Measurements from ENCODE around the gene UQCRC1. TPM values are rescaled to one million over a fixed set of nuclear protein-coding genes. Genes with fewer than 3 reads are reported as not detected.

The UQCRC1 gene
- total RNA-seq, 1 donor from 2014 or later: 148 TPM

DNA sequence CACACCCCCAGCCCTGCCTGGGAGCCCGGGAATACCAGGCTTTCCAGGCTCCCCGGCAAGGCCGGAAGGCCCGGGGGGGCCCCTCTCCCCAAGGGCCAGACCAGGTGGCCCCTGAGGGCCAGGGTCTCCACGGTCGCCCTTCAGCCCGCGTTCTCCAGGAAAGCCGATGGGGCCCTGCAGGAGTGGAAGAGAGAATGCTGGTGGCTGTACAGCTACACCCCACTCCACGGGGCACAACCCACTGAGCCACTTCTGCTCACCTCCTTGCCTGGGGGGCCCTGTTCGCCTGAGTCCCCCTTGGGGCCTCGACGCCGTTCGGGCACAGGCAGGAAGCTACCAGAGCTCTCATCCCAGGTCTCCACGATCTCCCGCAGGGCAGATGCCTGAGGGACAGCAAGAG is 34.1 kb downstream of the UQCRC1 start:
- DNase-seq (ENCODE audit: low spot score): no peak

DNA sequence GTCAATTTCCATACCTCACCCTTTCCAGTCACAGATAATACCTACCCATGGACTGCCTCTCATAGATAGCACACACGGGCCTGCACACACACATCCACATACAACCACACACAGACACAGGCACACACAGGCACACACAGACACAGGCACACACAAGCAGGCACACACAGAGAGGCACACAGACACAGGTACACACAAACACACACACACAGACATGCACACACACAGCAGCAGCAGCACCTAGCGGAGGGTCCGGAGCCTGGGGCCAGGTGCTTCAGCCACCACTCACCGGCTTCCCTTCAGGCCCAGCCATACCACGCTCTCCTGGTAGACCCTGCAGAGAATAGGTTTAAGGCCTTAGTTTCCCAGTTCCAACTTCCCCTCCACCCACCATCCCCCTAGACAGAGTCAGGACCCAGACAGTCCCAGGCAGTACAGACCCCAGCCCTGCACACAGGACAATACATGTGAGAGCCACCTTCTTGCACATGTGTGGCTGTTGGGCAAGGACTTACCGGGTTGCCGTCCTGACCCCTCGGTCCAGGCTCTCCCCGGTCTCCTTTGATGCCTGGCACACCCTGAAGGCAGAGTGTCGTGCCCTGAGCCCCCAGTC is 35.4 kb downstream of the UQCRC1 start:
- no peak for DNase-seq (ENCODE audit: low spot score)

DNA sequence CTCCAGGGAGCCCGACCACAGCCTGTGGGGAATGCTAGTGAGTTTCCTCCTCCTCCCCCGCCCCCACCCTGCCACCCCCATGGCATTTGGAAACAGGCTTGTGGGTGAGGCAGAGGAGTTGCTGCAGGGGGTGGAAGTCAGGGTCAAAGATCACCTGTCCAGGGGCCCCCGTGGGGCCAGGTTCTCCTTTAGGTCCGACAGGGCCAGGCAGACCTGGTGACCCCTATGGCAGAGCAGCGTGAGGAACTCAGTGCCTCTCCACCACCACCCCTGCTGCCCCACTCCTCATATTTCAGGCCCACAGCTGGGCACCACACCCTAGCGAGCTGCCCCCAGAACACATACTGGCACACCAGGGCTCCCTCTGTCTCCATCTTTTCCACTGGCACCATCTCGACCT is 36.9 kb downstream of the UQCRC1 start:
- no peak for DNase-seq (ENCODE audit: low spot score)

DNA sequence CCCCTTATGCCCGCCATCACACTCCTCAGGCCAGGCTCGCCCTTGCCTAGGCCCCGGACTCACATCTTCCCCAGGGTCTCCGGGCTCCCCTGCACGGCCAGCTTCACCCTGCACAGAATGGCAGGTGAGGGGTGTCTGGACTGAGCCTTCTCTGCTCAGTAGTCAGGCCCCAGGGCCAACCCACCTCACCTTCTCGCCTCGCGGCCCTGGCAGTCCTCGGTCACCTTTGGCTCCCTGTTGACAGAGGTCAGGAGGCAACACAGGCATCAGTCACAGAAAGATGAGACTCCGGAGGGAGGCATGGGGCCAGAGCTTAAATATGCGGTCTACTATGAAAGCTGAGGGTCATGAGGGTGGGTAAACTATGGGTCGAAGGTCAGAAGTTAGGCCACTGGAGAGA is 37.5 kb downstream of the UQCRC1 start:
- DNase-seq (ENCODE audit: low spot score): no peak

DNA sequence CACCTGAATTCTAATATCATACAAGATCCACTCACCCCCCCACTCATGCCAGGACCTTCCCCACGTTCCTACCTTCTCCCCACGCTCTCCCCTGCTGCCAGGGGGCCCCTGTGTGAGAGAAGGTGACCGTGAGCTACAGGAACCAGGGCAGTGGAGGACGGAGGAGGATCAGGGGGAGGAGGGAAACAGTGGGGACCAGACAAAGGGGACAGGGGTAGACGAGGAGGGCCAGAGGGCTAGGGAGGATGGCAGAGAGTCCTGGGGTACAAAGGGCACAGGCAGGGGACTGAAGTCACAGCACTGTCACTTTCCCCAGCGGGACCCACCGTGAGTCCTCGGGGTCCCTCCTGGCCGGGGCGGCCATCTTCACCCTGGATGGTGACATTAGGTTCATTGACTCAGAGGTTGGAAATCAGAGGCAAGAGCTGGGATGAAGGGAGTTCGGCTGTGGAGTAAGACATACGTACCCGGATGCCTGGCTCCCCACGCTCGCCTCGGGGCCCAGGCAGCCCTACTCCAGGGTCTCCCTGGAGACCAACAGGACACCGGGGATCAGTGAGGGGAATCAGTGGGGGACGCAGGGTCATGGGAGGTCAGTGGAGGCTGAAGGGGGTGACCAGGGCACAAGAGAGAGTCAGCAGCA is 39.5 kb downstream of the UQCRC1 start:
- DNase-seq (ENCODE audit: low spot score): no peak

DNA sequence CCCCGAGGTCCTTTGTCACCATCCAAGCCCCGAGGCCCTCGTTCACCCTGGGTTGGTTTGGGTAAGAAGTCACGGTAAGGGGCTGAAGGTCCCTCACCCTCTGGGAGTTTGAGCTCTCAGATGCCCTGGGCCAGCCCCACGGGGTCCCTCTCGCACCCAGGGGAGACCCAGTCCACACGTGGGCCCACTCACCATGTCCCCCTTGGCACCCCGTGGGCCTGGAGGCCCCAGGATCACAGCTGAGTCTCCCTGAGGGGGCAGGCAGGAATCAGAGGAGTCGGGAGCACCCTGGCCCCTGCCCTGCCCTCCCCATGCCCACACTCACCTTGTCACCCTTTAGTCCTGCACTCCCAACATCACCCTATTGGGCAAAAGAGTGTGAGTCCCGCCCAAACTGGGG is 40.0 kb downstream of the UQCRC1 start:
- no peak for DNase-seq (ENCODE audit: low spot score)

DNA sequence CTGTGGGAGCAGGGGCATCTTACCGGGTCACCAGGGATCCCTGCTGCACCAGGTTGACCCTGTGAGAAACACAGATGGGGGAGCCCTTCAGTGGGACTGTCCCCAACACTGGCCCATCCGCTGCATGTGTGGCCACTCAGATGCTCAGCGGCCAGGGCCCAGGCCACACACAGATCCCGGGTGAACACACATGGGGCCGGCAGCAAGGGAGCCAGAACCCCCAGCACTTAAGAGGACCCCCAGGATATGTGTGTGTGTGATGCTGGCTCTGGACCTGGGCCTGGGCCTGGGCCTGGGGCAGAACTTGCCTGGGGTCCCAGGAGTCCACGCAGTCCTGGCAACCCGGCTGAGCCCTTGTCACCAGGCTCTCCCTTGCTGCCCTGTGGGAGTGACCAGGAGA is 41.0 kb downstream of the UQCRC1 start:
- DNase-seq (ENCODE audit: low spot score): no peak

DNA sequence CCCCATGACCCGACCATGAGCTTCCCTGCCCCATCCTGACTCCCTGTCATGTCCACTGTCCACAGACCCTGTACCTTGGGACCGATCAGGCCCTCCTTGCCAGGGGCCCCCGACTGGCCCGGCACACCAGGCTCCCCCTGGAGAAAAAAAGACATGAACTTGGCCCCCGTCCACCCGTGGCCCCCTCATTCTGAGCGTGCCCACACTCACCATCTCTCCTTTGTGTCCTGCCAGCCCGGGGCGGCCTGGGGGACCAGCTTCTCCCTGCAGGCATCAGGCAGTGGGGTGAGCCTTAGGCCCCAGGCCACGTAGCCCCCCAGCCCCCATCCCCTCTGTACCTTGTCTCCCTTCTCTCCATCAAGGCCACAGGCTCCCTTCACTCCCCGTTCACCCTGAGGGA is 41.9 kb downstream of the UQCRC1 start:
- DNase-seq (ENCODE audit: low spot score): no peak

DNA sequence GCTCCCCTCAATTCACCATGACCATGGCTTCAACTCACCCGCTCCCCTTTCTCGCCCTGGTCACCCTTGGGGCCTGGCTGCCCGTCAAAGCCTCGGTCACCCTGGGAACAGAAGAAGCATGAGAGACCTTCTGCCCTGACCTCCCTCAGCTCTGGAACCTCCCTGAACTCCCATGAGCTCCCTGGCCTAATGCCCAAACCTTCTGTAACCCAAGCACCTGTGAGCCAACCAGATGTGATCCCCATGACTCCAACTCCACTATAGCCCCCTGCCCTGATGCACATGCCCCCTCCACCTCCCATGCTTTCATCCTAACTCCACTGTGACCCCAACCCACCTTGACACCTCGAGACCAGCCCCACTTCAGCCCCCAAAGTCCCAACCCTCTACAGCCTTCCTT is 42.4 kb downstream of the UQCRC1 start:
- no peak for DNase-seq (ENCODE audit: low spot score)

DNA sequence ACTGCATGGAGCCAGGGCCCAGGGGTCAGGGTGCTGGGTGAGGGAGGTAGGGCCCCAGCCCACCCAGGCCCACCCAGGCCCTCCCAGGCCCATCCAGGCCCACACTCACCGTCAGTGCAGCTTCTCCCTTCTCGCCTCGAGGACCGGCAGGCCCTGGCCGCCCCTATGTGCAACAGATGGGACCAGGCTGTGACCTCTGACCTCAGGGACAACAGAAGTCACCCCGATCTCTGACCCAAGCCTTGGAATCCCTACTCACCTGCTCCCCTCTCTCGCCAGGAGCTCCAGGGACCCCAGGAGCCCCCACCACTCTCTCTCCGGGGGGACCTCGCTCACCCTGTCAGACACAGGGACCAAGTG is 43.1 kb downstream of the UQCRC1 start:
- DNase-seq (ENCODE audit: low spot score): no peak

DNA sequence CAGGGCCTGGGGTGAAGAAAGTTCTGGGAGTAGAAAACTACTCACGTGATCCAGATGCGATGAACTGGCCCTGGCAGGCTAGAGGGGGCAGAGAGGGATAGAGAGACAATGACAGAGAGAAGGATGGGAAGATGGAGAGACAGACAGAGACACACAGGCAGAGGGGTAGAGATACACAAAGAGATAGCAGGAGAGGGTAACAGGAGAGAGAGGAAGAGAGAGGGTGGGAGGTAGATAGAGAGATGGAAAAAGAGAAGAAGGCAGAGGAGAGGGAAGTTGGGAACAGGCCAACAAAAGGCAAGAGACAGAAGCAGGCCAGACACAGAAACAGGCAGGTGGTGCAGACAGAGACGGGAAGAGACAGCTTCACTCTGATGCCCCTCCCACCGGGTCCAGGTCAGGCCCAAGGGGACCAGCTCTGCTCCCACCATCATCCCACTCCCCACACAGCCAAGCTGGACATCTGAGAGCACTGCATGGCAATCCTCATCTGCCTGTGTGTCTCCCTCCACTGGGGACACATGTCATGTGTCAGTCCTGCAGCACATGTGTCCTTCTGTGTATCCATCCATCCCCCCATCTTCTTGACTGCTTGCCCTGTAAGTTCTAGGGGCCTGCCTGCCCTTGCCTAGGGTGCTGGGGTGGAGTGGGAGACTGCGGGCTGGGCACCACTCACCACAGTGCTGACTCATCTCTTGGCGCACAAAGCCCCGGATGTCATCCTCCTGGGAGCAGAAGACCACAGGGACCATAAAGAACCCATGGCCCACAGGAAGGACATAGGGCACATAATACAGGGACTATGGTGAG is 43.6 kb downstream of the UQCRC1 start:
- DNase-seq (ENCODE audit: low spot score): no peak

DNA sequence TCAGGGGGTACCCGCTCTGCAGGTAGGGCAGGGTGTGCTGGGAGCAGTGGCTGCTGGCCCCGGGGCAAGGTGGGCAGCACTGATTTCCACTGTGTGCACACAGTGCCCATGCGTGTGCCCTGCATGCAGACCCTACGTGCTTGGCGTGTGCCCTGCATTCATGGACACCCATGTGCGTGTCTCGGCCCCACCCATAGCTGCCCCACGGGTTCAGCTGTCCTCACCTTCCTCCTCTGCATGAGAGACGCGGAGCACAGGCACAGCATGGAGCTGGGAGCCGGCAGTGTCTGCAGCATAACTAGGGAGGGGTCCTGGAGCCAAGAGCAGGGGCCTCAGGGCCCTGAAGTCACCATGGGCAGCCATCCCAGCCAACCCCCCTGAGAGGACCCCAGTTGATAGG is 44.3 kb downstream of the UQCRC1 start:
- DNase-seq (ENCODE audit: low spot score): no peak

DNA sequence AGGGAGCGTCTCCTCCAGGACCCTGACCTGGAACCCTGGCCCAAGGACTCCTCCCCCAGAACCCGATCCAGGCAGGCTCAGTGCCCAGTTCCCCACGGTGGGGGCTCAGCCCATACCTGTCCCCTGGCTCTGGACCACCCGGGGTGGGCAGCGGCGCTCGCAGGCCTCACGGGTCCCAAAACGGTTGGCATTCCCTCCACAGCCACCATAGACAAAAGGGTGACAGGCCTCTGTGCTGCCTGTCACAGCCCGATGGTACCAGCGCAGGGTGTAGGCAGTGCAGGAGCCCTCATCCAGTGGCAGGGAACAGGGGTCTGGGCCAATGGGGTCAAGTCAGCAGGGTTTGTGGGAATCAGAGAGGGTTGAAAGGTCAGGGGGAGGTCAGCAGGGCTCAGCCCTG is 44.8 kb downstream of the UQCRC1 start:
- no peak for DNase-seq (ENCODE audit: low spot score)

DNA sequence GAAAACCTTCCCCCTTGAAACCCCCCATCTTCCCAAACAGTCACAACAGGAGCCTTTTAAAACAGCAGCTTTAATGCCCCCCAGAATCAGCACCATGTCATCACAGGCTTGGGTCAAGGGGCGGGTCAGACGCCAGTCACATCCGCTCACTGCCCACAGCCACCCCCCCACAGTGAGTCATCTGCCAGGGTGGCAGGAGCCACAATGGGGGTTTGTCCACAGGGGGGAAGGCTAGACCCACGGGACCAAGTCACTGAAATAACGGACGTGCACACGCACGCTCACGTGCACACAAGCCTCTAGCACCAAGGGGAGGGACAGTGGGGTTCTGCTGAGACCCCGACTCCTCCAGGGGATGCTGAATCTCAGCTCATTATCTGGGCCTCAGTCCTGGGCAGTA is 45.4 kb downstream of the UQCRC1 start:
- no peak for DNase-seq (ENCODE audit: low spot score)

DNA sequence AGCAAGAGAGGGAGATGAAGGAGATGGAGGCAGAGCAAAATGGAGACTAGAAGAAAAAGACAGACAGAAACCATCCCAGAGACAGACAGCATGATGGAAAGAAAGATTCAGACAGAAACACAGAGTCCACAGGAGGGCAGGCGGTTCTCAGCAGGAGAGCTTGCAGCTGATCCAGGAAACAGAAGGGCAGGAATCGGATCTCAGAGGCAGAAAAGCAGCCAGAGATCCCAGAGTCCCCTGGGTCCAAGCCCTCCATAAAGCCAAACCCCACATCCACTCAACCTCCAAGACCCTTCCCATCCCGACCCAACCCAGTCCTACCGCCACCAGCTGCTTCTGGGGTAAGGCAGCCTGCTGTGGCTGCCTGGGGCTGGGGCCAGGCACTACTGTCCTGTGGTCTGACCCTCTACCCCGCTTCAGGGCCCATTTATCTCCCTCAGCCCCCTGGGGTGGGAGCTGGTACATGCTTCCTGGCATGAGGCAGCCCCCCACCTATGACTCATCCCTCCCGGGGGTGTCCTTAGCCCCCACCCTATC is 46.0 kb downstream of the UQCRC1 start, which contains the start of gene UCN2:
Gene UCN2 (minus strand): TSS at position 400 of the 537 bp plus-strand sequence. CDS start 657 bp downstream, outside the sequence.
- no peak for DNase-seq (ENCODE audit: low spot score)

DNA sequence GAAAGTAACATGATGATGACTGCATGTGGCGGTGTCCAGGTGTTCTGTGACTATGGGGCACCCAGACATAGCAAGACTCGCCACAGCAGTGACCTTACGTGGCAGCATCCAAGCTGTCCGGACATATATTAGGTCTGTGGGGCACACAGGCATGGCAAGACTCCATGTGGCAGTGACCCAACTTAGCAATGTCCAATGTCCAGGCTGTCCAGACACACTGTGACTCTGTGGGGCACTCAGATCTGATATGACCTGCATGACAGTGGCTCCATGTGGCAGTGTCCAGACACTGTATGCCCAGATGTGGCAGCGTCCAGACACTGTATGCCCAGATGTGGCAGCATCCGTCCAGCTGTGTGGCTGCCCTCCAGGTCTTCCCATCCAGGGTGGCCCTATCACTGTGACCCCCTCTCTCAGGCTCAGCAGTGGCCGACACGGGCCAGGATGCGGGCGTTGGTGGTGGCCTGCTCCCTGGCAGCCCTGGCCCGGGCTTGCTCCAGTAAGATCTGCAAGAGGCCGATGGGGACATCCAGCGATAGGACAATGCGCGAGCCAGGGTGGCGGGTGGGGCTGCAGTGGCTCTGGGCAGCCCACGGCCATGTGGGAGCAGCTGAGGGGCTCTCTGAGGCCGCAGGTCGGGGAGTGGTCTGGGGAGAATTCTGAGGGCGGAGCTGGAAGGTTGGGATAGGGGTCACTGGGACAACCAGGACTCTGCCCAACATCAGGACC is 46.9 kb downstream of the UQCRC1 start:
- no peak for DNase-seq (ENCODE audit: low spot score)

DNA sequence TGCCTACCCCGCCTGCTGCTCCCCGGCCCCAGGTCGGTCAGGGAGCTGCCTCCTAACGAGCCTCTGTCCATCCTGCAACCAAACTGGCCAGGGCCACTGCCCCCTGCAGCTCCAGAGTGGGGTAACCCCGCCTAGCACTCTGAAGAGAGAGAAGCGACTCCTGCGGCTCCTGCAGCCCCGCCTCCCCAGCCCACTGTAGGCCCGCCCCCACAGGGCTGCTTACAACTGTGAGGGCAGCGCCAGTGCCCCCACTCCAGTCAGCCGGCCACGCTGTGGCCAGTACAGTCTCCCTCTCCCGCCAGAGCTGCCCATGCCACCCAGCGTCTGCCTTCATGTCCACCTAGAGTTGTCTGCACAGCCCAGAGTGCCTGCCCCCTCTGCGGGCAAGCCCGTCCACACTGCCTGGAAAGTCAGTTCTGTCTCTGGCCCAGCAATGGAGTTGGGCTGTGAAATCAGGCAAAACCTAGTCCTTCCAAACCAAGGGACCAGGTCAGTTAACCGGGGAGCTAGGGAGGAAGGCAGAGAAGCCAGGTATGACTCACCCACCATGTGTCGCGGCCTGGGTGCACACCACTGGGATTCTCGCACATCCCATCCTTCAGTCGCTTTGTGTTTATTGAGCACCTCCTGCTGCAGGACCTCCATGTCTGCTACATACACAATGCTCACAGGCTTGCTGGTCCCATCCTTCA is 48.3 kb downstream of the UQCRC1 start:
- no peak for DNase-seq (ENCODE audit: low spot score)

DNA sequence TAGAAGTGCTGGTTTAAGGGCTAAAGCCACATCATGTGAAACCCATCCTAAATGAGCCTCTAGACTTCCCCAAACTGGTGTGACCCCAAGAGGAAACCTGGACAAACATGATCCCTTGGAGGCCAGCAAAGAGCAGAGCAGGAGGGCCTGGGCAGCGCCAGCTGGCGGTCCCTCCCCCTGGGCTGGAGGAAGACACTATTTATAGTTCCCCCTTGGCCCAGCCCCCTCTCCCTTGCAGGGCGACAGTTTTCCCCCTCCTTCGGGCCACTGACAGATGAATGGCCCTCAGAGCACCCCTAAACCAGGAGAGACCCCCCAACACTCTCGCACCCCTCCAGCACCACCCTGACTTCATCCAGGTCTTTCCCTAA is 48.8 kb downstream of the UQCRC1 start:
- DNase-seq (ENCODE audit: low spot score): no peak

DNA sequence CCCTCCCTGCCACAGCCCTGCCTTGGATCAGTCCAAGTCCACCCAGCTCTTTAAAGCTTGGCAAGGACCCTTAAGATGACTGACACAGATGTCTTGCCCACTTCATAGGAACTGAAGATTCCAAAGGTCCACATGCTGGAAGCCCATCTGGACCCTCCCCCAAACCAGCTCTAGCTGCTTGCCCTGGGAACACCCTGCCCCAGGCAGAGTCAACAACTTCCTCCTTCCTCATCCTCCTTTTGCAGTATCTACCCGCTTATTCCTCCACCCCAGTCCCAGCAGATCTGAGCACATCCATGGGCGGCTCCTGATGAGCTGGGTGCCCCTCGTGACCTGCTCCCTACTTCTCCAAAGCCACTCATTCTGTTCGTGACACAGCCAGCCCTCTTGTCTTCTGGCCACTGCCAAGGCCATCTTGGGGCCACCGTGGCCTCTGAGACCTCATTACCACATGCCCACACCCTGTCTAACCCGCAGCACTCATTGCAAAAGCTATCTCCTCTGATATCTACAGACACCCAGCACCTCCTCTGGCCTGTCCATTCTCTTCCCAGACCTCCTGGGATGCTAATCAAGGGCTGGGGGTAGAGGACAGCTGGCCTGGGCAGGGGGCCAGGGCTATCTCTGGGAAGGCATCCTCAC is 50.8 kb downstream of the UQCRC1 start:
- DNase-seq (ENCODE audit: low spot score): no peak

DNA sequence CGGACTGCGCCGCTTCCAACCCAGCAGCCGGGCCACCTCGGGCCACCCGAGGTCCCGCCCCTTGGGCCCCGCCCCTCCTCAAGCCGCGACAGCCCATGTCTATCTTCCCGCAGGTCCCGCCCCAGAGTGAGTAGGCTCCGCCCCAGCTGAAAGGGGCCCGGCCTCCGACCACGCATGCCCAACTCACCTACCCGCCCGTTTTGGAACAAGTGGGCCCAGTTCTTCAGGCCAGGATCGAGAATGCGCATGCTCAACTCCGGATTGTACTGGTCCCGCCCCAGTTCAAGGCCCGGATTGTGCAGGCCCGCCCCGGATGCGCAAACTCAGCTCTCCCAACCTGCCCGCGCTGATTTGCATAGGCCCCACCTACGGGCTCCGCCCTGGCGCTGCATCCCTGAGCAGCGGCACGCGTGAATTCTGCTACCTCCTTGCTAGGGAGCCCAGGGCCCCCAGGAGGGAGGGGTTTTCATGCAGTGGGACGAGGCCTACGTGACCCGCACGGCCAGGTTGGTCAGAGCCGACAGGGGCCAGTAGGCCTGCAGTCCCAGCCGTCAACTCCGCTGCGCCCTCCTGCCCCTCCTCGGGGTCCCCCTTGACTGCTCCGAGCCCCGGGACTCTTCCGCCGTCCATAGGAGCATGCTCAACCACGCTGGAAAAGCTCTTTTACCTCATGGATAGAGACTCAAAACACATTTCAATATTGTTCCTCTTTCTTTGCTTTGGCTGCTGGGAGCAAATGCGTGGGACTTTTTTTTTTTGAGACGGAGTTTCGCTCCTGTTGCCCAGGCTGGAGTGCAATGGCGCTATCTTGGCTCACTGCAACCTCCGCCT is 52.4 kb downstream of the UQCRC1 start, which contains the start of gene PFKFB4:
Gene PFKFB4 (minus strand): TSS at position 8 of the 831 bp plus-strand sequence. CDS start 26 bp downstream, outside the sequence.
- DNase-seq (ENCODE audit: low spot score): peak; percentile 100
